ENCODE measurements around the gene SMDT1. TPM values are rescaled to one million over a fixed set of nuclear protein-coding genes. Genes with fewer than 3 reads are reported as not detected.
"Not testable (repeated sequence)": the region's sequence is repeated elsewhere in the genome, so short reads cannot be mapped to it uniquely, and the experiment has no call there.

The SMDT1 gene
- total RNA-seq, 4 donors from 2014 or later: 9.9 to 16.2 (median 12.2) TPM

DNA sequence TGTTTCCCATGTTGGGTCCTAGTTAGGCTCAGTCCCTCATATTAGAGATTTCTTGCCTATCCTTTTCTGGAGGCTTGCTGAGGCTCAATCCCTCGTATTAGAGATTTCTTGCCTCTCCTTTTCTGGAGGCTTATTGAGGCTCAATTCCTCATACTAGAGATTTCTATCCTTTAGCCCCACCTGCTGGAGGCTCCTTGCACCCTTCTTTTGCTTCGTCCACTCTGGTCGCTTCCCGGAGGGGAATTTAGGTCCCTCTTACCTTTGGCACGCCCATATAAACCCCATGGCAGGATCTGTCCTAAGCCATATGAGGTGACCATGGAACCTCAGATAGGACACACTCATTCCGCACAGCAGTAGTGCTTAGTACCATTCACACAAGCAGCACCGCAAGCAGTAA is 35.2 kb downstream of the SMDT1 start:
- DNase-seq (ENCODE audit: low spot score): no peak
- no peak for ATAC-seq (ENCODE audit: low FRiP score)
- TF ChIP-seq, protein P1, sequence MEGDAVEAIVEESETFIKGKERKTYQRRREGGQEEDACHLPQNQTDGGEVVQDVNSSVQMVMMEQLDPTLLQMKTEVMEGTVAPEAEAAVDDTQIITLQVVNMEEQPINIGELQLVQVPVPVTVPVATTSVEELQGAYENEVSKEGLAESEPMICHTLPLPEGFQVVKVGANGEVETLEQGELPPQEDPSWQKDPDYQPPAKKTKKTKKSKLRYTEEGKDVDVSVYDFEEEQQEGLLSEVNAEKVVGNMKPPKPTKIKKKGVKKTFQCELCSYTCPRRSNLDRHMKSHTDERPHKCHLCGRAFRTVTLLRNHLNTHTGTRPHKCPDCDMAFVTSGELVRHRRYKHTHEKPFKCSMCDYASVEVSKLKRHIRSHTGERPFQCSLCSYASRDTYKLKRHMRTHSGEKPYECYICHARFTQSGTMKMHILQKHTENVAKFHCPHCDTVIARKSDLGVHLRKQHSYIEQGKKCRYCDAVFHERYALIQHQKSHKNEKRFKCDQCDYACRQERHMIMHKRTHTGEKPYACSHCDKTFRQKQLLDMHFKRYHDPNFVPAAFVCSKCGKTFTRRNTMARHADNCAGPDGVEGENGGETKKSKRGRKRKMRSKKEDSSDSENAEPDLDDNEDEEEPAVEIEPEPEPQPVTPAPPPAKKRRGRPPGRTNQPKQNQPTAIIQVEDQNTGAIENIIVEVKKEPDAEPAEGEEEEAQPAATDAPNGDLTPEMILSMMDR (IDR thresholded peaks at IDR 0.05): no peak

DNA sequence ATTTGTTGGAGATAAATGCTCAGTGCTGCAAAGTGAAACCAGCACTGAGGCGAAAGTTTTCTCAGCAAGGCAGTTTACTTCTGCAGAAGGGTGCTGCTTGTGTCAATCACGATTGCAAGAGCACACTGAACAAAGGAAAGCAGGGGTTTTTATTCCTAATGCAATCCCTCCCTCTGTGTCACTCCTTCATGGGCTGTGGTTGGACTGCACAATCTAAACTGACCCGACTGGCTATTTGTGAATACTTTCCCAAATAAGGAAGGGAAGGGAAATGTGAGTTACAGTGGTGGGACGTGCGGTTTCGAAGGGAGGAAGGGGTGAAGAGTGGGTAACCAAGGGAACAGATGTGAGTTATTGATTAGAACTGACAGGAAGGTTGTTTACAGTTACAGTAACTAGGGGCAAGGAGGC is 35.9 kb downstream of the SMDT1 start:
- not testable (repeated sequence) for DNase-seq (ENCODE audit: low spot score); ATAC-seq (ENCODE audit: low FRiP score)

DNA sequence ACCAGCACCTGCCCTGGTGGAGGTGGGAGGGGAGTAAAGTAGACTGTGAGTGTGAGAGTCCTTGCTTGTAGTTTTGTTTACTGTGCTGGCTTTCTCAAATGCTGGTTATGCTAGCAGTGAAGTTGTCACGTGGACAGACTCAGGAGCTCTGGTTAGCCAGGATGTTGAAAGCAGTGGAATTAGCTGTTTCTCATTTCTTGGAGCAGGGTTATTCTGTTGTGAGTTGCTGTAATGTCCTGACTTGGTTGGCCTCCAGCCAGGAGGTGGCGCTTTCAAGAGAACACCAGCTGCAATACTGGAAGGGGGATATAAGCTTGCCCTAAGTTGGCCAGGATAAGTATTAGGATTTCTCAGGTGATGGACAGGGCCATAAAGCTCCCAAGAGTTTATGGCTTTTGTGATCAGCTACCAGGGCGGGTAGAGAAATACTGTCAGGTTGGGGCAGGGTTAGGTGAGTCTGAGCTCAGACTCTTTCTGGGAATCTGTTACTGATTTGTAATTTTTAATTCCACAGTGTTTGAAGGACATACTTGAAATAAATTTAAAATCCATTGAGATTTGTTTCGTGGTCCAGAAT is 37.4 kb downstream of the SMDT1 start:
- no peak for DNase-seq (ENCODE audit: low spot score)
- TF ChIP-seq, protein P1 (IDR thresholded peaks at IDR 0.05): no peak
- ATAC-seq (ENCODE audit: low FRiP score): no peak

DNA sequence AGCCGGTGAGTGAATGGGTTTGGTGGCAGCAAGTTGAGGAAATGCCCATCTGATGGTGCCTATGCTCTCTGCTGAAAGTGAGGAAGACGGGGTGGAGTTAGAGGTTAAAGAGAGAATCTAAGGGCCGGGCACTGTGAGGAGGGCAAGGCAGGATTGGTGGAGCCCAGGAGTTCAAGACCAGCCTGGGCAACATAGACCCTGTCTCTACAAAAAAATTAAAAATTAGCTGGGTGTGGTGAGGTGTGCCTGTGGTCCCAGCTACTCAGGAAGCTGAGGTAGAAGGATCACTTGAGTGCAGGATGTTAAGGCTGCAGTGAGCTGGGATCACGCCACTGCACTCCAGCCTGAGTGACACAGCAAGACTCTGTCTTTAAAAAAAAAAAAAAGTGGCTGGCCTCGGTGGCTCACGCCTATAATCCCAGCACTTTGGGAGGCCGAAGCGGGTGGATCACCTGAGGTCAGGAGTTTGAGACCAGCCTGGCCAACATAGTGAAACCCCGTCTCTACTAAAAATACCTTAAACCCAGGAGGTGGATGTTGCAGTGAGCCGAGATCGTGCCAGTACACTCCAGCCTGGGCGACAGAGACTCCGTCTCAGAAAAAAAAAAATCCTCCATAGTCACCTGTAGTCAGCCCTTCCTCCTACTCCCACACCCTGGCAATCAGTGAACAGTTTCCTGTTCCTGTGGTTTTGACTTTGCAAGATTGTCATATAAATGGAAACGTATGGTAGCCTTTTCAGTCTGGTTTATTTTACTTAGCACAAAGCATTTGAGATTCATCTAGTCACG is 40.9 kb downstream of the SMDT1 start:
- DNase-seq (ENCODE audit: low spot score); ATAC-seq (ENCODE audit: low FRiP score): not testable (repeated sequence)

DNA sequence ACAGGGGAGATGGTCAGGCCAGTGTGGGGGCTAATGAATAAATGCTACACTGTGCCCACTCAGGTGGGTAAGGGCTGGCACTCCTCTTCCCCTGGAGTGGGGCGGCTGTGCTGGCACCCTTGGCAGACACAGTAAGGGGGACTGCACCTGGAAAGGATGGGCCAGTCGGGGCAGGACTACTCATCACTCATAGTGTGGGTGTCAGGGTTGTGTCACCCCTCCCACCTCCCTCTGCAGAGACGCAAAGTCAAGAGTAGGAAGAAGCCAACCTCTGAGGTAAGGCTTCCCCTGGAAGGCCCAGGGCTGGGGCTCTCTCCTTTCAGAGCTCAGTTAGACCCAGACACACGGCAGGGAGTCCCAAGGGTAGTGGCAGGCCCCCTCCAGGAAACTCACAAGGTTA is 44.0 kb downstream of the SMDT1 start:
- ATAC-seq (ENCODE audit: low FRiP score); DNase-seq (ENCODE audit: low spot score): not testable (repeated sequence)

DNA sequence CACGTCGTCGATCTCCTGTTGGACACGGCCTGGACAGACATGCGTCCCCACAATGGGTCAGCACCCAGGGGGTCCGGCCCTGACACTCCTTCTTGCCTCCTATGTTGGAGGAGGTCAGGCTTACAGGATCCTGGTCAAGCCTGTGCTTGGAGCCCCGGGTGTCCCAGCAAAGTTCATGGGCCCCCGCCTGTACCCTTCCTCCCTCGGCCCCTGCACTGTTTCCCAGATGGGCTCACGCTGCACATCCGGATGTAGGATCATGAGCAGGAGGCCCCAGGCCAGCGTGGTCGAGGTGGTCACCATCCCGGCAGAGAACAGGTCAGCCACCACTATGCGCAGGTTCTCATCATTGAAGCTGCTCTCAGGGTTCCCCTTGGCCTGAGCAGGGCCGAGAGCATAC is 48.1 kb downstream of the SMDT1 start:
- TF ChIP-seq, protein P1 (IDR thresholded peaks at IDR 0.05): no peak
- DNase-seq (ENCODE audit: low spot score) (no peak), ATAC-seq (ENCODE audit: low FRiP score) (no peak)

DNA sequence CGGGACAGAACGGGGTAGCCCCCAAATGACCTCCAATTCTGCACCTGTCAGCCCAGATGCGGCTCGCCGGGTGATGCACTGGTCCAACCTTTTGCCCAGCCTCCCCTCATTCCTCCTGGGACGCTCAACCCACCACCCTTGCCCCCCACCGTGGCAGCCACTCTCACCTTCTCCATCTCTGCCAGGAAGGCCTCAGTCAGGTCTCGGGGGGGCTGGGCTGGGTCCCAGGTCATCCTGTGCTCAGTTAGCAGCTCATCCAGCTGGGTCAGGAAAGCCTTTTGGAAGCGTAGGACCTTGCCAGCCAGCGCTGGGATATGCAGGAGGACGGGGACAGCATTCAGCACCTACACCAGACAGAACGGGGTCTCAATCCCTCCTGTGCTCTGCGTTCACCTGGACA is 48.5 kb downstream of the SMDT1 start:
- not testable (repeated sequence) for DNase-seq (ENCODE audit: low spot score); ATAC-seq (ENCODE audit: low FRiP score)

DNA sequence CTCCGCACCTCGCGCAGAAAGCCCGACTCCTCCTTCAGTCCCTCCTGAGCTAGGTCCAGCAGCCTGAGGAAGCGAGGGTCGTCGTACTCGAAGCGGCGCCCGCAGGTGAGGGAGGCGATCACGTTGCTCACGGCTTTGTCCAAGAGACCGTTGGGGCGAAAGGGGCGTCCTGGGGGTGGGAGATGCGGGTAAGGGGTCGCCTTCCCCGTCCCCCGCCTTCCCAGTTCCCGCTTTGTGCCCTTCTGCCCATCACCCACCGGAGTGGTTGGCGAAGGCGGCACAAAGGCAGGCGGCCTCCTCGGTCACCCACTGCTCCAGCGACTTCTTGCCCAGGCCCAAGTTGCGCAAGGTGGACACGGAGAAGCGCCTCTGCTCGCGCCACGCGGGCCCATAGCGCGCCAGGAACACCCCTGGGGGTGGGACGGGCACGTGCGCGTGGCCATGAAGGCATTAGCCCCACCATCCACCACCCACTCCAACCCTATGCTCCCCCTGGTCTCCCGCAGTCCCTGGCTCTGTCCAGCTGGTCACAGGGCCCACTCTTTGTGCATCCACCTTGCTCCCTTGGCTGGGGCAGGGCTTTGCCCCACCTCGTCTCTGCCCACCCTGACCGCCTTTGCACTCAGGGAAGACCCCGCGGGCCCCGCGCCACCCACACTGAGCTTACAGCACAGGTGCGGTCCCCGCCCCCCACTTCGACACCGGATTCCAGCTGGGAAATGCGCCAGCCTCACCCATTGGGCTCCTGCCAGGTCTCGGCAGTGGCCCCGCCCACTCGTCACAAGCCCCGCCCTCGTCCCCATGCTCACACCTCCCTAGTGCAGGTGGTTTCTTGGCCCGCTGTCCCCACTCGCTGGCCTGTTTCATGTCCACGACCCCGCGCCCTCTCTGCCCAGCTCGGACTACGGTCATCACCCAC is 49.5 kb downstream of the SMDT1 start:
- not testable (repeated sequence) for DNase-seq (ENCODE audit: low spot score); ATAC-seq (ENCODE audit: low FRiP score)

DNA sequence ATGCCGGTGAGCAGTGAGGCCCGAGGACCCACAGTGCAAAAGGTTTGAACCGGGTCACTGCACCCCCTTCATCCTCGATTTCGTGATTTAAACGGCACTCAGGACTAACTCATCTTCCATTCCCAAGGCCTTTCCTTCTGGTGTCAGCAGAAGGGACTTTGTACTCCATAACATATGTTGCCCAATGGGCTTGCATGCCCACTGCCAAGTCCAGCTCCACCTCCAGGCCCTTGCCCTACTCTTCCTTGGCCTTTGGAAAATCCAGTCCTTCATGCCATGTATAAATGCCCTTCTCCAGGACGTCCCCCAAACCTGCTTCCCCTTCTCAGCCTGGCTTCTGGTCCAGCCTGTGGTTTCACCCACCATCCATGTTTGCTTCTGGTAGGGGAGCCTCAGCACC is 50.7 kb downstream of the SMDT1 start:
- DNase-seq (ENCODE audit: low spot score); ATAC-seq (ENCODE audit: low FRiP score): not testable (repeated sequence)

DNA sequence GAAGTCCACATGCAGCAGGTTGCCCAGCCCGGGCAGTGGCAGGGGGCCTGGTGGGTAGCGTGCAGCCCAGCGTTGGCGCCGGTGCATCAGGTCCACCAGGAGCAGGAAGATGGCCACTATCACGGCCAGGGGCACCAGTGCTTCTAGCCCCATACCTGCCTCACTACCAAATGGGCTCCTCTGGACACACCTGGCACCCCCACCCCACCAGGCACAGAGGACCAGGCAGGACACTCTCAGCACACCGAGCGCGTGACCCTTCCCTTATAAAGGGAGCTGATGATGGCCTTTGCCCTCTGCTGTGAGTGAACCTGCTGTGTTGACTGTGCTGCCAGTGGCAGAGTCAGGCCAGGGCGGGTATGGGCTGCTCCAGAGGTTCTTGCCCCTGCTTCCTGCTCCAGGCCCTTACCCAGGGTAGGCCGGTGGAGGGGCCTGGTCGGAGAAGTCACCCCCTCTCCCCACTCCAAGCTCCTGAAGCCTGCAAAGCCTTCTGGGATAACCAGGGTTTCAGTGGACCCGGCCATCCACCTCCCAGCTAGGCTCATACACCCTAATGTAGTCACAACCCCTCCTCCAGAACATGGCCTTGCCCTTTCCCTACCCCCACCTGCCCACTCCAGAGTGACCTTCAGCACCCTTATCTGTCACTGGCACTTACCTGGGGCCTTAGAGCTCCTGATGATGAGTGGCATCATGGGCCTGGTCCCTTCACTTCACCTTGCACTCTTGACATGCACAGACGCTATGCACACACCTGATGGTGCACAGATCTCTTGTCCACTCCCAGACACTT is 51.3 kb downstream of the SMDT1 start, which contains the start of gene CYP2D6:
Gene CYP2D6, minus strand, starts transcription at position 172 of the 793 bp plus-strand sequence. Its CDS starts 19 bp downstream, at position 153.
- ATAC-seq (ENCODE audit: low FRiP score); DNase-seq (ENCODE audit: low spot score): not testable (repeated sequence)
